ENCODE measurements around the gene OR5AU1. TPM values are rescaled to one million over a fixed set of nuclear protein-coding genes. Genes with fewer than 3 reads are reported as not detected.

Gene OR5AU1
- not detected in 2 replicates for total RNA-seq (2014; rRNA removed; shearing (Covaris generic))

- DNase-seq (ENCODE audit: low read depth): no peak
Observed at GRCh38 chr14:21155963-21156362, at the start of gene OR5AU1. TSS of gene OR5AU1 (minus strand) at chr14:21156063. CDS start at chr14:21155872, 191 bp downstream.

DNA sequence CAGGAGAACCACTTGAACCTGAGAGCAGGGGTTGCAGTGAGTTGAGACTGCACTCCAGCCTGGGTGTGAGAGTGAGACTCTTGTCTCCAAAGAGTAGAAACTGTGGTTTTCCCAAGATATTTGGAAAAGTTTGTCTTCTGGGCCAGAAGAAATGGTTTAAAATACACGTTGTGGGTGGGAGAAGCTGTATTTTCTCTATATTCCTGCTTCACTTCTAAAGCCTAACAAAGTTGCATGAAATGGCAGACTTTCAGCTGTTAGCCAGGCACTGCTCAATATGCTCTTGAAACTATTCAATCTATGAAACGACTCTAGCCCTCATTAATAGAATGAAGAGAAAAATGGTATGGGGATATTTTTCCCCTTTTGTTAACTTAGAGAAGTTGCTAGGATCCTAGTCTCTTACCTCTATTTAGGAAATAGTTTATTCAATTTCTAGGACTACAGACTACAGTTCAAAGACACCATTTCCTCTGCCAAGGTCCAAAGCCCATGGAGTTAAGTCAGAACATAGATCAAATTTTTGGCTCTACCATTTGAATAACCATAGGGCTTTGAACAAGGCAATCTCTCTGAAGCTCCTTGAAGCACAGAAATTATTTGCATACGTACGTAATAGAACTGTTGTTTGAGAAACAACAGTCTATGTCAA is 49.3 kb upstream of the OR5AU1 start:
- DNase-seq (ENCODE audit: low read depth): no peak

DNA sequence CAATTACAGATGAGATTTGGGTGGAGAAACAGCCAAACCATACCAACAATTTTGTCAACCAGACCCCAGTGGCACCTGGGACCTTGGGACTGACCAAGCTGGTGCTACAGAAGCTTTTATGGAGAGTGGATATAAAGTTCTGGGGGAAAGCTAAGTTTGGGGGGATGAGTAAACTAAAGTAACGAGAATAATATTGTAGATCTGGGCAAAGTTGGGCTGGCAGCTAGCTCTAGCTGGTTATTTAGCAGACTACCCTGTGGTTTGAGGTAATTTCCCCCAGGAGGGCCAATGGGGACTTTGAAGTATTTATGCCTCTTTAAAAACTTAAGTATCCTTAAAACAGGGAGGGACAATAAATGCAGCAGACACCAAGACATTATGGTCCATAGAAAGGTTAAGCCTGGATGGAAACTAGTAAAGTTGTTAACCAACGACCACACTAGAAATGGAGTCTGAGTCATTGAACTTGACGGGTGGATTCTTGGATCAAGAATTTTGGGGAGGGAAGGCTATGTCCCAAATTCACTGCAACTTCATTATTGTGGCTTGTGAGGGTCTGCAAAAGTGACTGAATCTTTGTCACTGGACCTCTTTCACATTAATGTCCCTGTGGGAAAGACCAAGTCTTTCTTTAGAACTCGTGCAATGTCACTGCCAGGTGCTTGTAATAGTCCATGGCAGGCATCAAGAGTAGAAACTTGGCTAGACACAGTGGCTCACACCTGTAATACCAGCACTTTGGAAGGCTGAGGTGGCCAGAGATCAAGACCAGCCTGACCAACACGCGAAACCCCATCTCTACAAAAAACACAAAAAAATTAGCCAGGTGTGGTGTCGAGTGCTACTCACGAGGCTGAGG is 48.5 kb upstream of the OR5AU1 start:
- no peak for DNase-seq (ENCODE audit: low read depth)

GRCh38 chr14:21203470-21204166 is 47.8 kb upstream of the OR5AU1 start:
- no peak for DNase-seq (ENCODE audit: low read depth)

DNA sequence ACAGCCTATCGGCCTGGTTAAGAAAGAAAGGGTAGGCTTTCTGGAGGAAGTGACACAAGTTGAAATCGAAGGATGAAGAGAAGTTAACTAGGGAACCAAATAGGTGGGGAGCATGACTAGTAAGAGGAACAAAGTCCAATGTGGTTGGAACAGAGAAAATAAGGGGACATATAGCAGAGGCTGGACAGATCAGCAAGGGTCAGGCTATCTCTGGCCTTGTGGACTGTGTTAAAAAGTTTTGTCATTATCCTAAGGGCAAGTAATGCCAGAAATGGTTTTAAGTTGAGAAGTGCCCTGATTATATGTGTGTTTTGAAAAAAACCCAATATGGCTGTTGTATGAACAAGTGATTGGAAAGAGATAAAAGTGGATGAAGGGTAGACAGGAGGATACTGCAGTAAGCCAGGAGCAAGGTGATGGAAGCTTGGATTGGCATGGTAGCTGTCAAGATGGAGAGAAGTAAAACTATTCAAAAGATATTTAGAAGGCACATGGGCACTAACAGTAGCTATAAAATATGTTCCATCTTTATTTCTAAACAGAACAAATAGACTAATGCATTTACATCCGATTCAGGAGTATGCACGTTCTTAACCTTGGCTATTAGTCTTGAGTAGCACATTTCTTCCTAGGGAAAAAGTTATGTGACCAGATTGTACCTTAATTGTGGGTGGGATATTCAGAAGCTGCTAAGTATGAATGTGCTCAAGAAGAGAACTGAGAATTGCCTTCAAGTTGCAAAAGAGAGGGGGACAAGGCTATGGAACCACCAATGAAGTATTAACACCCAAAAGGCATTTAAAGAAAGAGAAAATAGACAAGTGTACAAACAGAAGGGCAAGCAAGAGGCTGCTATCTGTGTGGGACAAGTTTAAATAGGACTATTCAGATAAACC is 46.8 kb upstream of the OR5AU1 start:
- no peak for DNase-seq (ENCODE audit: low read depth)

DNA sequence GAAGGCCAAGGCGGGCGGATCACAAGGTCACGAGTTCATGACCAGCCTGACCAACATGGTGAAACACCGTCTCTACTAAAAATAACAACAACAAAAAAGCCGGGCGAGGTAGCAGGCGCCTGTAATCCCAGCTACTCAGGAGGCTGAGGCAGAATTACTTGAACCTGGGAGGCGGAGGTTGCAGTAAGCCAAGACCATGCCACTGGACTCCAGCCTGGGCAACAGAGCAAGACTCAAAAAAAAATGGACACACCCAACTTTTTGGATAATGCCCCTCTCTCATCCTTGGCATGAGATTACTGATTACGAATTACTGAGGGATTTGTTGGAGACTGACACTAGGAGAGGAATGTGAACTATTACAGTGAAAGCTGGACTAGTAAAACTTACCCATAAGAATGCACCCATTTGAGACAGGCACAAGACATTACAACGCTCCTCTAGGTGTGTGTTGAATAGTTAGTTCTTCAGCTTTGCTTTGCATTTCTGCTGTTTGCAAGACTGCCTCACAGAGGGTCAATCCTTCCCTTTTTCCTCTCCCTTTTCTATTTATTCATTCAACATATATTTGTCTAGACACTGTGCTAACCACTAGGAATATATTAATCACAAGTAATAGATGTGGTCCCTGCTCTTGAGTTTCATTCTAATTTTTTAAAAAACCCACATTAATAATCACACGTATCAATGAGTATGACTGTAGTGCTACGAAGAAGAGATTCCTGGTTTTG is 46.0 kb upstream of the OR5AU1 start:
- no peak for DNase-seq (ENCODE audit: low read depth)

GRCh38 chr14:21200752-21201461 is 45.0 kb upstream of the OR5AU1 start:
- DNase-seq (ENCODE audit: low read depth): no peak

GRCh38 chr14:21199611-21200560 is 44.0 kb upstream of the OR5AU1 start:
- DNase-seq (ENCODE audit: low read depth): no peak

- no peak for DNase-seq (ENCODE audit: low read depth)
Observed at GRCh38 chr14:21197418-21198205, 41.7 kb upstream of the OR5AU1 start.

- DNase-seq (ENCODE audit: low read depth): no peak
Observed at GRCh38 chr14:21194597-21194996, 38.7 kb upstream of the OR5AU1 start.

GRCh38 chr14:21192875-21193535 is 37.1 kb upstream of the OR5AU1 start:
- peak; percentile 34 for DNase-seq (ENCODE audit: low read depth)

DNA sequence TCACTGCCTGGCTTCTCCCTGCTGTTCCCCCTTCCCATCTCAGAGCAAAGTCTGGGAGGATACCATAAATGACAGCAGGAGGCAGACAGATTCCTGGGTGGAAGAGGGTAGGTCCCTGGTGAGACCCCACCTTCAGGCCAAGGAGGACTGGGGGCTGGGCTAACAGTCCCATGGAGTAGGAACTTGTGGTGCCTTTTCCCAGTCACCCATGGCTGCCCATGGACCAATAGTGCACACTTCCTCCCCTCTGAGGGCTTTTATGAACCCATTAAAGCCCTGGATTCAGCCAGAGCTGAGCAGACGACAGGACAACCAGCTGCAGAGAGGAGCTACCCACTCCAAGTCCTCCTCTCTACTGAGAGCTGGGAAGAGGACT is 36.6 kb upstream of the OR5AU1 start:
- no peak for DNase-seq (ENCODE audit: low read depth)

- peak; percentile 79 for DNase-seq (ENCODE audit: low read depth)
Observed at GRCh38 chr14:21191809-21192446, 36.1 kb upstream of the OR5AU1 start.

- DNase-seq (ENCODE audit: low read depth): no peak
Observed at GRCh38 chr14:21191261-21191808, 35.5 kb upstream of the OR5AU1 start.

DNA sequence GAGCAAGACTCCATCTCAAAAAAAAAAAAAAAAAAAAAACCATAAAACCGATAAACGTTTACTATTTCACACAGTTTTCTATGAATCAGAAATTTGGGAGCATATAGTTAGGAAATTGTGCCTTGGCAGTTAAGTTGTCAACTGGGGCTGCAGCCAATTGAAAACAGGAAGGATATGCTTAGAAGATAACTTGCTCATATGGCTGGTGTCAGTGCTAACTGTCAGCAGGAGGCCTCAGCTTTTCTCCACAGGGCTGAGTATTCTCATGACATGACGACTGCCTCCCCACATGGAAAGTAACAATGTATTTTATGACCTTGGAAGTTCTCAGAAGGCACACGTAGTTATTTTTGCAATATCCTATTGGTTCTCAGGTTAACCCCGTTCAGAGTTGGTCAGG is 29.6 kb upstream of the OR5AU1 start:
- DNase-seq (ENCODE audit: low read depth): no peak

- no peak for DNase-seq (ENCODE audit: low read depth)
Observed at GRCh38 chr14:21184254-21184653, 28.4 kb upstream of the OR5AU1 start.

- DNase-seq (ENCODE audit: low read depth): no peak
Observed at GRCh38 chr14:21182166-21182565, 26.3 kb upstream of the OR5AU1 start.

Measured in RPMI7951 (cell line).